Measurements from ENCODE around the gene KDM3A.
"Not testable (repeated sequence)": the region's sequence is repeated elsewhere in the genome, so short reads cannot be mapped to it uniquely, and the experiment has no call there.

The KDM3A gene

GRCh38 chr2:86477349-86477748 is 36.2 kb downstream of the KDM3A start:
- DNase-seq, result no peak

DNA sequence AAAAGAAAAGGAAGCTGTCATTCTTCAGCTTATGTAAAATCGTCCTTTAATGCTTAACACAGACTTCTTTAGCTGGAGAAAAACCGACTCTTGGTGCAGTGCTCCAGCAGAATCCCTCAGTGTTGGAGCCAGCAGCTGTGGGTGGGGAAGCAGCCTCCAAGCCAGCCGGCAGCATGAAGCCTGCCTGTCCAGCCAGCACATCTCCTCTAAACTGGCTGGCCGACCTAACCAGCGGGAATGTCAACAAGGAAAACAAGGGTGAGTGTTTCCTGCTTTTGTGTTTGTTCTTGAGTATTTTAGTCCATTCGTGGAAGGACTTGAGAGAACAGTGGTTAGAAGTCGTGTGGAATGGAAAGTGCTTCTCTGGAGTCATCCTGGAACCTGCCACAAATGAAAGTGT is 38.9 kb downstream of the KDM3A start:
- DNase-seq, result no peak

DNA sequence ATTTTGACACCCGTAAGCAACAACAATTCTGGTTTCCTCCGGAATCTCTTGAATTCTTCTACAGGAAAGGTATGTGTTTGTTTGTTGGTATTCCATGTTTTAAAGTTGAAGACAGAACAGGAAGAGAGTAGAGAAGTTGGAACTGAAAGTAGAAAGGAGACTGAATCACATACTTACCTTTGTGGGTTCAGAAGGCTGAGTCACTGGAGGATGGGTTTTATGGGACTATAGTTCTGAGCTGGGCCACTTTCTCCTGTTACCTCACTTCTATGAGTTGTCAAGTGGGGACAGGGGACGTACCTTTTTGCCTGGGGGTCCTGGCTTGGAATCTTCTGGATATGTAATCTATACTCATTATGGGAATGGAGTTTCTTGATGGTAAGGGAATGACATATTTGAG is 40.9 kb downstream of the KDM3A start:
- DNase-seq, result no peak

DNA sequence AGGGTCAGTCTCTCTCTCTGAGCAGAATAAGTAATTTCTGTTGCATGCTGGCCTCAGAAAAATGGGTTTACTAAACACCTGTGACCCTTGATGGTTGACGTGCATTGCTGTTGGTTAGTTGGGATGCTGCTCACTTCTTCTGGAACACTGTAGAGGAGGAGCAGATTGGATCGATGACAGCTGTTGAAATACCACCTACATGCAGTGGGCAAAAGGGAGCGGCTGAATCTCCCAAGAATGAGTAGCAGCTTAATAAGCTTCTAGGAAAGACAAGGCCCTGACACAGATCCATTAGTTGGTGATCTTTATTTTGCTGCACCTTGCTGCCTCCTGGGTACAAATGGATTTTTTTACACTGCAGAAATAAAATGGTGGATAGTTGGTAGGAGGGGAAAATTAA is 43.2 kb downstream of the KDM3A start:
- no peak for DNase-seq

DNA sequence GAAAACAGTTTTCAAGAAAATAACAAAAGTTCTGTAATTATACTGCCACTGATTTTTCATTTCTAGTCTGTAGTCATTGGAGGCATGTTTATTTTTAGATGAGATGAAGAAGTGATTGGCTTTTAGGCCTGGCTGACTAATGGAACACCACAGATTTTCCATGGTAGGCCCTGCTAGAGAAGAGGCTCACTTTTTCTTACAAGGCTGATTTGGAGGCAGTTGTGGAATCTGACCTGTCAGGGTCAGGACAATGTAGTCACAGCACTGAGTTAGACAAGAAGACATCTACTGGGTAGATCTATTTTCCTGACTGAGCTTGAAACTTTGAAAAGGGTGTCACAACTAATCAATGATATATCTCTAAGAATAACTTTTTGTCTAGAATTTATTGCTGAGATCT is 43.9 kb downstream of the KDM3A start:
- no peak for DNase-seq

DNA sequence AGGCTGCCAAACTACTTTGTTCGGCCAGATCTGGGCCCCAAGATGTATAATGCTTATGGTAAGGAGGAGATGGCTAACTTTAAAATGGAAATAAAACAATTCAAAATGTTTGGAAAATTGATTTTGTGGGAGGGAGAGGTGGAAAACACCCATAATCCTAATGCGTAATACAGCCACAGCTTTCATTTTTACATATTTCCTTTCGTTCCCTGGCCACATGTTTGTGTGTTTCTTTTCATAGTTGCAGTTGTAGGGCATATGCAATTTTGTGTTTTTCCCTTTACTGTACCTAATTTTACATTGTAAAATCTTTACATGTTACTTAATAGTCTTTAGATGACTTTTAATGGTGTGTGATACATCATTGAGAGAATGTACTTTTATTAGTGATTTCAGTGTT is 44.6 kb downstream of the KDM3A start:
- DNase-seq, result no peak

GRCh38 chr2:86487062-86487461 is 45.9 kb downstream of the KDM3A start:
- no peak for DNase-seq

DNA sequence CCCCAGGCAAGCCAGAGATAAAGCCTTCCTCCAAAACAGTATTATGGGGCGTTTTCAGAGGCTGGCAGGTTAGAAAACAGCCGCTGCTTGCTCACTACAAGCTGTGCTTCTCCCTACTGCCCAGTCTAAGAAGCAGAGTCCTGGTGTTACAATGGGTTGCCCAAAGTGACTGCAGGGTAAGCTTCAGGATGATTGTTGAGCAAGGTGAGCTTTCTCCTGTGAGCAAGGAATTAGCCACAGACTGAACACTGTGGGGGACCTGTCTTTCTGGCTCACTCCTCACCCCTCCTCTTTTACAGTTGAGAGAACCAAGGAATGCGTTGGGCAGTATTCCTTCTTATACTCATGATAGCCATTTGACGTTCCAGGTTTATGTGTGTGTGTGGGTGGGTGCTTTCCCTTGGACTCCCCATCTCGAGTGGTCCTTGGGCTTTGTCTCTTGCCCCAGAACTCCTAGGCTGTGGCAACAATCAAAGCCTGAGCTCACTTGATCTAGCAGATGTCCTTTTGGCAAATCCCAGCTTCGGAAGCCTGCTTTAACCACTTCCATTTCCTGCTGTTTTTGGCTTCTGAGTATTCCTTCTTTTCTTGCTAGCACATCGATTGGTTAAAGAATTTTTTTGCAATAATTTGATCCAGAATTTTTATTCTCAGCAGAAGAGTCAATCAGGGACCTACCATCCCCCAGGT is 47.5 kb downstream of the KDM3A start:
- no peak for DNase-seq

DNA sequence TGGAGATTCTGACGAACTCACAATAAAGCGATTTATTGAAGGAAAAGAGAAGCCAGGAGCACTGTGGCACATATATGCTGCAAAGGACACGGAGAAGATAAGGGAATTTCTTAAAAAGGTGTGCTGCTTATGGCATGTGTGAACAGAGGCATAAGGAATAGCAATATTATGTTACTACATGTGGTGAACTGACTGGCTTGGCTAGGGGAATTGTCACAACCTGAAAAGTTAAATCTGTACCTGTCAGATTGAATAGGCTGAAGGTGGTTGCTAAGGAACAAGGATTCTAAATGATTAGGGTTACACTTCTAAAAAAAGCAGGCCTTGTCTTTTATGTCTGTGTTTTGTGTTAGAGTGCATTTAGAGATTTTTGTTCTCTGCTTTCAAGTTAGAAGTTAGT is 48.4 kb downstream of the KDM3A start:
- no peak for DNase-seq

DNA sequence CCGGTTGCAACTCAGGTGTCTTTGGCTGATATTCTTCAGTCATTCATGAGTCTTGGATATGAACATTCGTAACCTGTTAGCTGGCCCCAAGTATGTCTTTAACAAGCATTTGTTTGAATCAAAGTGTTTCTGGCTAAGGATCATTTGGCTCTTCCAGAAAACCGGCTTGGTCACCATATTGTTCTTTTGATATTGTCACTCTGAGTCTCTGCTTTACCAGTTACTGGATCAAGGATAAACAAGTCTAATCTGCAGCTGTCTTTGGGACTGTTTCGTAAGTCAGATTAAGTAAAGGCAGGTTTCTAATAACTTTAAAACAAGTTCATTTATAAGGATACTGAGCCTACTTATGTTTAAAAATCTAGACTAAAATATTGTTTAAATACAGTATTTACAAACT is 49.1 kb downstream of the KDM3A start:
- no peak for DNase-seq

DNA sequence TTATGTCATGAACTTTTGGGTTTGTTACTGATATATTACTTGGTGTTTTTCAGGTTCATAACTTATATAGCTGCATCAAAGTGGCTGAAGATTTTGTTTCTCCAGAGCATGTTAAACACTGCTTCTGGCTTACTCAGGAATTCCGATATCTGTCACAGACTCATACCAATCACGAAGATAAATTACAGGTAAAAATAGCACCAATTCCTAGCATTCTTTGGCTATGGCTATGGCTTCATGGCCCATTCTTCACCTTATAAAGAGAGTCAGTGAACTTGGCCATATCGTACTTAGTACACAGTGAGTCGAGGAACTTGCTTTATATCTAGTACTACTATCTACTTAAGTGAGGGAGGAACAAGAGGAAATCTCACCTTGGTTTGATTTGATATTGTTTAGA is 49.9 kb downstream of the KDM3A start:
- DNase-seq, result no peak

DNA sequence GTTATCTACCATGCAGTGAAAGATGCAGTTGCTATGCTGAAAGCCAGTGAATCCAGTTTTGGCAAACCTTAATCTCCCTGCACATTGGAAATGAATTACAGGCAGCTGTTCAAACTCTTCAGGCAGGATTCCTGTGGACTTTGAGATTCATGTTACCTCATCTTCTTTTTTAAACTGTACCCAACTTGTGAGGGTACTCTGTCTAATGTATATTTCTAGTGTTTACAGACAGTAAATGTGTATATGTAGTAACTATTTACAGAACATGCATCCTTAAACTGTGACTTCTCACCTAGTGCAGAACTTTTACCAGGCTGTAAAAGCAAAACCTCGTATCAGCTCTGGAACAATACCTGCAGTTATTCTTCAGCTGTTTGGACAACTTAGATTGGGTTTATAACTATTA is 50.9 kb downstream of the KDM3A start:
- DNase-seq, result no peak

DNA sequence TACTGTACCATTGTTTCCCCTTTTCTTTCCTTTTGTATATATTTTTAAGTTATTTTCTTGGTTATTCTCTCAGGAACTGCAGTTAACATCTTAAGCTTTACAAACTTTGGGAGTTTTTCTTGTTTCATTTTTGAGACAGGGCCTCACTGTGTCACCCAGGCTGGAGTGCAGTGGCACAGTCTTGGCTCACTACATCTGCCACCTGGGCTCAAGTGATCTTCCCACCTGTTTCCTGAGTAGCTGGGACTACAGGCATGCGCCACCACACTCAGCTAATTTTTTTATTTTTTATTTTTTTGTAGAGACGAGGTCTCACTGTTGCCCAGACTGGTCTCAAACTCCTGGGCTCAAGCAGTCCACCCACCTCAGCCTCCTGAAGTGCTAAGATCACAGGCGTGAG is 55.2 kb downstream of the KDM3A start:
- not testable (repeated sequence) for DNase-seq

GRCh38 chr2:86498468-86499260 is 57.5 kb downstream of the KDM3A start:
- no peak for DNase-seq

GRCh38 chr2:86499326-86499725 is 58.2 kb downstream of the KDM3A start:
- DNase-seq, result no peak

DNA sequence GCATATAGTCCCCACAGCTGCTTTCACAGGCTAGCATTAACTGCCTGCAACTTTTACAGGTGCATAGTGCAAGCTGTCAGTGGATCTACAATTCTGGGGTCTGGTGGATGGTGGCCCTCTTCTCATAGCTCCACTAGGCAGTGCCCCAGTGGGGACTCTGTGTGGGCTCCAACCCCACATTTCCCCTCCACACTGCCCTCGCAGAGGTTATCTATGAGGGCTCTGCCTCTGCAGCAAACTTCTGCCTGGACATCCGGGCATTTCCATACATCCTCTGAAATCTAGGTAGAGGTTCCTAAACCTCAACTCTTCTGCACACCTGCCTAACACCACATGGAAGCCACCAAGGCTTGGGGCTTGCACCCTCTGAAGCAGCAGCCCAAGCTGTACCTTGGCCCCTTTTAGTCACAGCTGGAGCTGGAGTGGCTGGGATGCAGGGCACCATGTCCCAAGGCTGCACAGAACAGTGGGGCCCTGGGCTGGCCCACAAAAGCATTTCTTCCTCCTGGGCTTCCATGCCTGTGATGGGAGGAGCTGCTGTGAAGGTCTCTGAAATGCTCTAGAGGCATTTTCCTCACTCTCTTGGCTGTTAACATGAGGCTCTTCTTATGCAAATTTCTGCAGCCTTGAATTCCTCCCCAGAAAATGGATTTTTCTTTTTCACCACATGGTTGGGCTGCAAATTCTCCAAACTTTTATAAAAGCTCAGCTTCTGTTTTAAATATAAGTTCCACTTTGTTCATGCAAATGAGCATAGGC is 59.3 kb downstream of the KDM3A start:
- DNase-seq, result no peak

DNA sequence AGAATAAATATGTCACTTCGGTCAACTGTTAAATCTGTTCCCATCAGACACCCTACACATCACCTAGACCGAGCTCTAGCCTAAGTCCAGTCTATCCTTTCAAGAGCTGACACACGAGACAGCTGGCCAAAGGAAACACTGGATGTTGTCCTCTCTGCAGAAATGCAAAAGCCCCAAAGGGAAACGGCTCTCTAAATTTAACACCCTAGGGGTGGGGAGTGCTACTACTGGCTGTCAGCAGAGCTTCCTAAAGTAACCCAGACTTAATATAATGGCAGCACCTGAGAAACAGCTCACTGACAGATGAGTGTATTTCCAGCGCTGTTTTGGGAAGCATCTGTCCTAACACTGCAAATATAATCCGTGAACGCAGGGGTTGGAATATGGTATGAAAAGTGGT is 66.4 kb downstream of the KDM3A start:
- no peak for DNase-seq

- DNase-seq, result no peak
Measured at GRCh38 chr2:86510436-86510933, 69.3 kb downstream of the KDM3A start.

DNA sequence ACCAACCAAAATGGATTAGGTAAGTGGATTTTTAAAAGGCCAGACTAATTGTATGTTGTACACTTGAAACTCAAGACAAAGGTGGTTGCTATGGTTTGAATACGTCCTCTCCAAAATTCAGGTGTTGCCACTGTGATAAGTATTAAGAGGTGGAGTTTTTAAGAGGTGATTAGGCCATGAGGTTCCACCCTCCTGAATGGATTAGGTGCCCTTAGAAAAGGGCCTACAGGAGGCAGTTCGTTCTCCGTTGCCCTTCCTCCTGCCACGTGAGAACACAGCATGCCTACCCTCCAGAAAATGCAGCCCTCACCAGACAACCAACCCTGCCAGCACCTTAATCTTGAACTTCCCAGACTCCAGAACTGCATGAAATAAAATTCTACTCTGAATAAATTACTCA is 70.9 kb downstream of the KDM3A start:
- DNase-seq, result no peak

DNA sequence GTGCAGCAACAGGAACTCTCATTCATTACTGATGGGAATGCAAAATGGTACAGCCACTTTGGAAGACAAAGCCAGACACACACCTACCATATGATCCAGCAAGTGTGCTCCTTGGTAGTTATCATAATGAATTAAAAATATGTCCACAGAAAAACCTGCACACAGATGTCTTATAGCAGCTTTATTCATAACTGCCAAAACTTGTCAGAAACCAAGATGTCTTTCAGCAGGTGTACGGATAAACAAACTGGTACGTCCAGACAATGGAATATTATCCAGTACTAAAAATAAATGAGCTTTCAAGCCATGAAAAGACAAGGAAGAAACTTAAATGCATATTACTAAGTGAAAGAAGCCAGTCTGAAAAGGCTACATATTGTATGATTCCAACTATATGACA is 71.7 kb downstream of the KDM3A start:
- DNase-seq, result no peak

DNA sequence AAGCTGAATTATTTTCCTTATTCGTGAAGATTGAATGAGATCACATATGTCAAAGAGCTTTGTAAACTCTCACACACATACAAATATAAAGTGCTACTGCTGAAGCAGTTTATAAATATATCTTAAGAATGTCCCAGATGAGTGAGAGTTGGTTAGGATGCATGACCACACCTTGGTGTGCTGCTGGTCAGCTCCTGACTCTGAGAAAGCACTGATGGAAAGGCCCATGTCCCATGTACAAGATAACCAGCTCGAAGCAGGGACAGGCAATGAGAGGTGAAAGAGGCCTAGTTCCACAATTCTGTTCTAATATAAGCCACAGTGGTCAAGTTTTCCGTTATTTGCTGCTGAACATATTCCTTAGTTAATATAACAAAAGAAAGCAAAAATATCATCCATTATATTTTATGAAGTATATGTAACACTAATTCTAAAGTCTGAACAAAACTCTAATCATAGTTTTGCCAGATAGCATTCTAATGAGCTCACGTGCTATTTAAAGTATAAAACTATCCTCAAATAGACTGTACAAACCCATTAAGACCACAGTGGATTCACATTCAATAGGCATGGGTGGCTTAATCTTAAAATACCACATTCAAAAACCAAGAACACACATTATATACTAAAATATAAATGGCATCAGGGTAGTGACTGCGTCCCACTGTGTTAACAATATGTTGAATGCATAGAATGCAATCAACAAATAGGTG is 72.9 kb downstream of the KDM3A start:
- DNase-seq, result no peak

DNA sequence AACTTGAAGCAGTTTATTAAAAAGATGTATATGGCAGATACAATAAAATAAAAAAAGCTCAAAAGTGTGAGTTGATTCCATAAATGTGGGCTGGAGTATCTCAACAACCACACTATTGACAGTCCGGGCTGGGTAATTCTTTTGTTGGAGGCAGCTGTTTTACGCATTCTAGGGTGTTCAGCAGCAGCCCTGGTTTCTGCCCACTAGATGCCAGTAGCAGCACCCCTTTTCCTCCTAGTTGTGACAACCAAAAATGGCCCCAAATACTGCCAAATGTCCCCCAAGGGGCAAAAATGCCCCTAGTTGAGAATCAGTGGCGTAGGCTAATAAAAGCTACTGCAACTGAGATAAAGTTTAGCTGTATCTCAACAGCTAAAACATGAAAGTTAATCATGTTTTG is 77.3 kb downstream of the KDM3A start:
- DNase-seq, result peak in 1 of 2 donors; percentile 30

GRCh38 chr2:86519349-86519748 is 78.2 kb downstream of the KDM3A start:
- DNase-seq, result no peak
